Measurements from ENCODE around the gene DYSF.
"Not testable (repeated sequence)": the region's sequence is repeated elsewhere in the genome, so short reads cannot be mapped to it uniquely, and the experiment has no call there.

Gene DYSF

GRCh38 chr2:71453404-71454220 is at the start of gene DYSF:
TSS of gene DYSF (plus strand) at chr2:71453561.
- DNase-seq = no peak

- DNase-seq = no peak
Measured at GRCh38 chr2:71409611-71410010, 43.8 kb upstream of the DYSF start.

DNA sequence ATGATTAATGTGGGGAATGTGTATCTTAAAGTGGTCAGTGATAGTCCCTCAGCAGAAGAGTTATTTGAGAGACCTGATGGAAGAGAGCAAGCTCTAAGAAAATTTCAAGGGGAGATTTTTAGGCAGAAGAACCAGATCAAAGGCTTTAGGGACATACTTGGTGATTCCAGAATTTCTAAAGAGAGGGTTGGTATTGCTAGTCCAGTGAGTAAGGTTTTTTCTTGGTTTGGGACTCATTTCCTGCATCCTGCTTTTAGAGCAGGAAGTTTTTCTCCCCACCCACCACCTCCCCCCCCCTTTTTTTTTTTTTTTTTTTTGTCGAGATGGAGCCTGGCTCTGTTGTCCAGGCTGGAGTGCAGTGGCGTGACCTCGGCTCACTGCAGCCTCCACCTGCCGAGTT is 42.7 kb upstream of the DYSF start:
- no peak for DNase-seq

DNA sequence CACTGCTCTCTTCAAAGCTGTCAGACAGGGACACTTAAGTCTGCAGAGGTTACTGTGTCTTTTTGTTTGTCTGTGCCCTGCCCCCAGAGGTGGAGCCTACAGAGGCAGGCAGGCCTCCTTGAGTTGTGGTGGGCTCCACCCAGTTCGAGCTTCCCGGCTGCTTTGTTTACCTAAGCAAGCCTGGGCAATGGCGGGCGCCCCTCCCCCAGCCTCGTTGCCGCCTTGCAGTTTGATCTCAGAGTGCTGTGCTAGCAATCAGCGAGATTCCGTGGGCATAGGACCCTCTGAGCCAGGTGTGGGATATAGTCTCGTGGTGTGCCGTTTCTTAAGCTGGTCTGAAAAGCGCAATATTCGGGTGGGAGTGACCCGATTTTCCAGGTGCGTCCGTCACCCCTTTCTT is 36.5 kb upstream of the DYSF start:
- not testable (repeated sequence) for DNase-seq

DNA sequence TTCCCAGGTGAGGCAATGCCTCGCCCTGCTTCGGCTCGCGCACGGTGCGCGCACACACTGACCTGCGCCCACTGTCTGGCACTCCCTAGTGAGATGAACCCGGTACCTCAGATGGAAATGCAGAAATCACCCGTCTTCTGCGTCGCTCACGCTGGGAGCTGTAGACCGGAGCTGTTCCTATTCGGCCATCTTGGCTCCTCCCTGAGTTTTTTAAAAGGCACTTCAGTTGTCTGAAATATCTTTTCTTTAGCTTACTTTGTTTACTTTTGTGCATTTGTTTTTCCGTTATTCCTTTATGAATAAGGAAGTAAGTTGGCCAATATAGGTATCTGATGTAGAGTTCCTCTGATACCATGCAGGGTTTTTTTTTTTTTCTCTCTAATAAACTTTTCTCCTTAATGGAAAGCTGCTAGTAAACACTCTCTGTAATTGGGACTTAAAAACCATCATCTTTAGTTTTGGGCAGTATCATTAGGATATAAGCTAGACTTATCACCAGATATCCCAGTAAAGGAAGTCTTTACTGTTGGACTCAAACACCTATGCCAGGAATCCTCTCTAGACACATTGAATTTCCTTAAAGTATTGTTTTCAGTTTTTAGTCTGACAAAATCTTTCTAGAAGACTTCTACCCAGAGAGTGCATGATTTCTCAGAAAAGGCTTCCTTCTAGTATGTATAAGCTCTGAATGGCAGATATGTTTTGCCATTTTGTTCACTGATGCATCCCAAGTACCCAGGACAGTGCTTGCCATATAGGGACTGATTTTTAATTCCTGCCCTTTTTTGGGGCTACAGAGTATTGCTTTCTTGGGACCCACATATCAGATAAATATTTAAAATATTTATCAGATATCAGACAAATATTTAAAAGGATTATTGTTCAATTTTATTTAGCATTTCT is 35.8 kb upstream of the DYSF start:
- no peak for DNase-seq

GRCh38 chr2:71419145-71419544 is 34.2 kb upstream of the DYSF start:
- no peak for DNase-seq

DNA sequence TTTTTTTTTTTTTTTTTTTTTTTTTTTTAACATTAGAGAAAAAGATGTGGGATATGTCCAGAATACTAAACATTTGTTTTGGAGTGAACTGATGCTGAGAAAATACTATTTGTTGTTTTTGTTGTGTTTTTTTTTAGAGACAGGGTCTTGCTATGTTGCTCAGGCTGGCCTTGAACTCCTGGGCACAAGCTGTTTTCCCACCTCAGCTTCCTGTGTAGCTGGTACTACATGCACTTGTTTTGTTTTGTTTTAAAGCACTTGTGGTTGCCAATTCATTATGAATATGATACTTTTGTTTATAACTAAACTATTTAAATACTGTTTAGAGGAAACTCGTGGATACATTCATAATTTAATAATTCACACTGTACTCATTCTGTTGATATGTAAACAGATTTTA is 33.4 kb upstream of the DYSF start:
- no peak for DNase-seq

- no peak for DNase-seq
Measured at GRCh38 chr2:71422786-71423185, 30.6 kb upstream of the DYSF start.

- no peak for DNase-seq
Measured at GRCh38 chr2:71423817-71424420, 29.4 kb upstream of the DYSF start.

DNA sequence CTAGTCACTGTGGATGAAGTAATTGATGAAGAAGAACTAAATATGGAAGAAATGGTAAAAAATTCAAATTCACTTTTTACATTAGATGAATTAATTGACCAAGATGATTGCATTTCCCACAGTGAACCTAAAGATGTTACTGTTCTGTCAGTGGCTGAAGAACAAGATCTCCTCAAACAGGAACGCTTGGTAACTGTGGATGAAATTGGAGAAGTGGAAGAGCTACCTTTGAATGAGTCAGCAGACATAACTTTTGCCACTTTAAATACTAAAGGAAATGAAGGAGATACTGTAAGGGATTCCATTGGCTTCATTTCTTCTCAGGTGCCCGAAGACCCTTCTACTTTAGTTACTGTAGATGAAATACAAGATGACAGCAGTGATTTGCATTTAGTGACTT is 26.6 kb upstream of the DYSF start:
- no peak for DNase-seq

DNA sequence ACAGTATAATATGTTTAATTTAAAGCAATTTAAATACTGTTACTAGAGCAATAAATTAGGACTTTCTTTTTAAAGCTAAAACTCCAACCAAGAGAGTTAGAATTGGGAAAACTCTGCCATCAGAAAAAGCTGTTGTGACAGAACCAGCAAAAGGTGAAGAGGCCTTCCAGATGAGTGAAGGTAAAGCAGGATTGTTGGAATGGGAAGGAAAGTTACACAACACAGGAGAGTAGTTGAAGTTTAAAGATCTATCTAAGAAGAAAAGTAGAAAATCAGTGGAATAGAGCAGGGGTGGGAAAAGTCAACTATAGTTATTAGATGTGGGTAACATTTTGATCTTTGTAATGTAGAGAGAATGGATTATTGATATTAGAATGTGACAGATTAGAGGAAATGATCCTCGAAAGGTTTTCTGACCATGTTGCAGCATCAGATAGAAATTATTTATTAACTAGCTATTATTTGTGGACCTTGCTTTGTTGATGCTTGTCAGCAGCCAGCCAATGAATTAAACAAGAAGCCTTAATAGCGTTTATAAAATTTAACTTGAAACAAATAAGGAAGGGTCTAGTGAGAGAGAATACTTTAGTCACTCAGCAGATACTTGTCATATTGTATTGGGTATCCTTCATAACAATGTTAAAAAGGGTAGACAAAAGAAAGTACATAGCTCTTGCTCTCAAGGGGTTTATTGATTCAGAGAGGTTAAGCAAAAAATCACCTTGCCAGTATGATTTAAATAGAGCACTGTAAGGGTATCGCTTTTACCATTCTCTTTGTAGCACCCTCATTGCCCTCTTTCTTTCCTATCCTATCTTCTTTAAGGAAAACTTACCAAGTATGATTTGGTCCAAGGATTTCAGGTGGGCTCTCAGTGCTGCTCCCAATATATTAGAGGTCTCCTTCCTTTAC is 24.6 kb upstream of the DYSF start:
- DNase-seq = no peak

- DNase-seq = not testable (repeated sequence)
Measured at GRCh38 chr2:71445142-71445541, 8.2 kb upstream of the DYSF start.

DNA sequence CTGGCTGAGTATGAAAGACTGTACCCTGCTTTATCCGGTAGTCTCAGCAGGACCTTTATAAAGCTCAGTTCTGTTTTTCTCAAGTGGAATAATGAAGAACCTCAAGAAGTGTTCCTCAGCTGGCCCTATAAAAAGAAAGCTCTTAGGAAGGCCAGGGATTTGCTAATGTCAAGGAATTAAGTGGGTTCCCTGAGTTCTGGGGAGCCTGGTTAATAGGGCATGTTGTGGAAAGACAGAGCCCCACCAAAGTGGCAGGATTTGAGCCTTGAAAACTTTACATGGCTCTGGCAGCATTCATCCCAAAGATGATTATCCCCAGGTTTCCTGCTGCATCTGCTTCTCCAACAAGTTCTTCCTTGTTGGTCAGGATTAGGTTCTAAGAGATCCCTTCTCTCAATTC is 6.9 kb upstream of the DYSF start:
- DNase-seq = no peak

DNA sequence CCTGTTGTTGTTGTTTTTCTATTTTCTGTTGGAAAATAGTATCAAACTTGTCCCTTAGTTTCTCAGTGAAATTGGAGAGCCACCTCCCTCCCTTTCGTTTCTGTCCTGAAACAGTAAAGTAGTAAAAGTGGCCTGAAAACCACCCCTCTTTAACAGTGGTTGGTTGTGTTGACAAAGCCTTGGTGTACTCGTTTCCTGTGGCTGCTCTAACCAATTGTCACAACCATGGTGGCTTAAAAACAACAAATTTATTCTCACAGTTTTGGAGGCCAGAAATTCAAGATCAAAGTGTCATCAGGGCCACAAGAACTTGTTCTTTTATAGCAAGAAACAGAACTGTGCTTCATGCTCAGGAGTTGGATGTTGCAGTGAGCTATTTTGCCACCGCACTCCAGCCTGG is 4.0 kb upstream of the DYSF start:
- DNase-seq = no peak

DNA sequence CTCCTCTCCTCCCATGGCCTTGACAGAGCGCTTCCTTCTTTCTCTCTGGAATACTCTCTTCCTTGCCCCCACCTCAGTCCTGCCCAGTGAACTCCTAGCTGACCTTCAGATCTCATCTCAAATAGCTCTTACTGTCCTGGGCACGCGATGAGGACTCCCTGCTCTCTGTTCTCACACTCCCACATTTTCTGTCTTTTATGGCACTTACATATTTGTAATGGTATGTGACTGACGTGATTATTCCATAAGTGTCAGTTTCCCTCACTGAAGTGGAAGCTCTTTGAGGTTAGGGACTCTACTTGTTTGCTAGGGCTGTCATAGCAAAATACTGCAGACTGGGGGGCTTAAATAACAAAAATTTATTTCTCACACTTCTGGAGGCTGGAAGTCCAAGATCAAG is 1.7 kb upstream of the DYSF start:
- no peak for DNase-seq

DNA sequence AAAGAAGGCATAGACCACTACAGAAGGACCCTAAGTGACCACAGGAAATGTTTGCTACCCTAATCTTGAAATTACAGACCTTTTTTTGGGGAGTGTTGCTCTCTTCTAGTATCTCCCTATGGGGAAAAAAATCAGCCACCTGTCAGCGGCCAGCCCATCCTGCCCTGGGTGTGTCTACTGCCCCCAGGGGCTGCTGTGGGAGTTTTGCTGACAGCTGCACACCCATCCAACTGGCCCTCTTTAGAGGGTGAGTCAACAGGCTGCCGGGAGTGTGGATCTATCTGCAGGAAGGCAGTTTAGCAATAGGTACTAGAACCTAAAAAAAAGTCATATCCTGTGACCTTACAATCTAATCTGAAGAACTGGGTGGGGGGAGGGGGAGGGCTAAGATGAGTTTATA is 796 bp upstream of the DYSF start:
- DNase-seq = peak; percentile 32

GRCh38 chr2:71454221-71455010 is 1.1 kb downstream of the DYSF start:
- DNase-seq = no peak

GRCh38 chr2:71455011-71455740 is 1.8 kb downstream of the DYSF start:
- DNase-seq = no peak

GRCh38 chr2:71455741-71456569 is 2.6 kb downstream of the DYSF start:
- DNase-seq = no peak

DNA sequence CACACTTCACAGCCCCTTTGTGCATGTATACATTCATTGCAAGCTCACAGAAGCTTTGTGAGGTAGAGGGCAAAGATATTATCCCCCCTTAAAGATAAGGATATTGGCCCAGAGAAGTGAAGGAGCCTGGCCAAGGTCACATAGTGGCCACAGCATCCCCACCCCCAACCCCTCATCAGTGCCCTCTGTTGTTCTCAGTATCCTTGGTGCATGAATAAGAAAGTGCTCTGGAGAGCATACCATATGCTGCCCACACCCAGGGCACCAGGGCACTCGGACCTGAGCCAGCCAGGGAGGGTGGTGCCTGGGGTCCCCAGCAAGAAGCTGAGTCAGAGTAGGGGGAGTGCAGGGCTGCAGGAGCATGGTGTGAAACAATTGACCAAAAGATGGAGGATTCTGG is 3.3 kb downstream of the DYSF start:
- no peak for DNase-seq
